GM19455 (cell line): ENCODE measurements around the gene FIG4.
"Not testable (repeated sequence)": the region's sequence is repeated elsewhere in the genome, so short reads cannot be mapped to it uniquely, and the experiment has no call there.

Experiments
- ATAC-seq: cut with Tn5 transposase; IDR thresholded peaks from one replicate; pipeline ENCODE4 v1.9.1; 2021; ENCODE audit not compliant: unreplicated experiment

FIG4 gene

GRCh38 chr6:109701774-109702173 lies 10.7 kb downstream of the FIG4 start:
- ATAC-seq: no peak

DNA sequence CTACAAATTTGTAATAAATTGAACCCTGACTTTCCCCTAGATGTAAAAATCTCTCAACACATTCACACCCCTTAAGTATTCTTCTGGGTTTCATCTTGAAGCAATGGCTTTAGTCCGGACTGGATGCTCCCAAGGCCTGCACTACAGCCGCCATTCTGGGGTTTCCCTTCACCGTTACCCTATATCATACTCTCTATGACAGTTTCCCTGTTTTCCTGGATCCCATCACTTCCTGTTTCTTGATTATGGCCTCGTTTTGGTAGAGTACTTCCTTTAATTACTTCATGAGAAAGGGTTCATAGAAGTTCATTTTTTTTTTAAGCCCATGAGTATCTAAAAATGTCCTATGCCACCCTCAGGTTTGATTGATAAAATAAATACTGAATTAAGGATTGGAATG lies 11.7 kb downstream of the FIG4 start:
- ATAC-seq: no peak

GRCh38 chr6:109705258-109705657 lies 14.2 kb downstream of the FIG4 start:
- peak; percentile 90 for ATAC-seq

- no peak for ATAC-seq
These were observed 15.4 kb downstream of the FIG4 start for GRCh38 chr6:109706513-109706912.

GRCh38 chr6:109708099-109708498 lies 17.0 kb downstream of the FIG4 start:
- ATAC-seq: not testable (repeated sequence)

- ATAC-seq: no peak
These were observed 22.0 kb downstream of the FIG4 start for GRCh38 chr6:109713097-109713496.

DNA sequence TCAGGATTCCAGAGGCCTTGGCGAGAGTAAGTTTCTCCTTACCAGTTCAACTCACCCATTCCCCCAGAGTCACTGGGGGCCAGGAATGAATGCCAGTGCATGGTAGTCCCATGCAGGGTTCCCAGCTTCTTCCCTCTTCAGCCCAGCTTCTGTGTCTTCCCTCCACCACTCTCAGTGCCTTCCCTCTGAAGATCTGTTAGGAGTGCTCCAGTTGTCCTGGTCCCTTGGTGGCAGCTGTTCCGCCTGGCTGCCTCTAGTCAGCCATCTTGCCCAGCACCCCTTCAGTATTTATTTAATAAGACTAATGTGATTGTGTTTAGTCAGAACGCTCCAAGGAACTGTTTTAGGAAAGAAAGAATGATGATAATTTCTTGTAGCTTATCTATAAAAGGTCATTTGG lies 23.1 kb downstream of the FIG4 start:
- ATAC-seq: no peak

DNA sequence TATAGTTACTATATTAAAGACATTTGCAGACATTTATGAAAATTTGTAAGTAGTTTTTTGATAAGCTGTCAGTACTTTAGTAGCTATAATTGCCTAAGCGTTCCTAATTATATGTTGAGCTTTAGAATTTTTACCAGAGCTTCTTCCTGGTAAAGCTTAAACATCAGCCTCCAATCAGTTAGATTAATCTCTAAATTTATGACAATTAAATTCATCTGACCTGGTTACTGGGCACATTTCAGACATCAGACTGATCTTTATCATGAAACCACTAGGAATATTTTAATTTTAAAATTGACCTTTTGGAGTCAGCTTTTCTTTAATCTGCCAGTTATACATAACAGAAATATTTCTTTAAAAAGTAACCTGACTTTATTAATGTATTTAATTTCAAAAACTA lies 23.5 kb downstream of the FIG4 start:
- ATAC-seq: no peak

DNA sequence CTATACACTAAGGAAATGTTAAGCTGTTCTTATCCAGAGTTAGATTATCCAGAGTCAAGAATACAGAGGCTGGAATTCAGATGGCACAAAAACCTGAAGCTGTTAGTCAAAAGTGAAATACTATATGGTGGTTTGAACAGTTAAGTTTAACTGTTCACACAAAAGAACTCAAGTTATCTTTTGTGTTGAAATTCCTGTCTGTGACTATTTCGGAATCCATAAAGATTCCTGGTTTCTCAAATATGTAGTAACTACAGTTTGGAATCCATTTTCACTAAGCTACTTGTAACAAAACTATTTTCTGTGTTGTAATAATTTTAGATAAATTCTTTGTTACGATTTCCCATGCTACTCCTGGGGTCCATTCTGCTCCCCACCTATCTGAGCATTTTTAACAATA lies 24.5 kb downstream of the FIG4 start:
- ATAC-seq: no peak

DNA sequence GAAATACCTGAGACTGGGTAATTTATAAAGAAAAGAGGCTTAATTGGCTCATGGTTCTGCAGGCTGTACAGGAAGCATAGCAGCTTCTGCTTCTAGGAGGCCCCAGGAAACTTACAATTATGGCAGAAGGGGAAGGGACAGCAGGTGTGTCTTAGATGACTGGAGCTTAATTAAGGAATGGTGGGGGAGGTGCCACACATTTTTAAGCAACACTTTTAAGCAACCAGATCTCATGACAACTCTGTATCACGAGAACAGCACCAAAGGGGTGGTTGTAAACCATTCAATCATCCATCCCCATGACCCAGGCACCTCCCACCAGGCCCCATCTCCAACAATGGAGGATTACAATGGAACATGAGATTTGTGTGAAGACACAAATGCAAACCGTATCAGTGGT lies 26.9 kb downstream of the FIG4 start:
- no peak for ATAC-seq

GRCh38 chr6:109718991-109719390 lies 27.9 kb downstream of the FIG4 start:
- no peak for ATAC-seq

DNA sequence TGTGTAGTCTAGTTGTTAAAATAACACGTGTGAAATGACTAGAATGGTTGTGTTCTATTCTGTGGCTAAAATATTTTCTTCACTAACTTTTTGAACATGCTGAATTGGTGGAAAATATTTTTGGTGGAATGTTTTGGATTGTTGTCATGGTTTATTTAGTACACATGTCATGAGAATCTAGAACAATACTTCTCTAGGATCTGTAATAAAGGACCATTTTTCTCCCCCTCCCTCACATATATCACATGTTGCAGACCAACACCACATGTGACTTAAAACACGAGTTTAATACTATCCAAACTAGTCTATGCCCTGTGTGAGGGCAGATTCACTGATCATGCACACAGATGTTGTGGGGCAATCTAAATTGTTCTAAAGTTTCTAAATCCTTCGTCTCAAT lies 29.2 kb downstream of the FIG4 start:
- no peak for ATAC-seq

DNA sequence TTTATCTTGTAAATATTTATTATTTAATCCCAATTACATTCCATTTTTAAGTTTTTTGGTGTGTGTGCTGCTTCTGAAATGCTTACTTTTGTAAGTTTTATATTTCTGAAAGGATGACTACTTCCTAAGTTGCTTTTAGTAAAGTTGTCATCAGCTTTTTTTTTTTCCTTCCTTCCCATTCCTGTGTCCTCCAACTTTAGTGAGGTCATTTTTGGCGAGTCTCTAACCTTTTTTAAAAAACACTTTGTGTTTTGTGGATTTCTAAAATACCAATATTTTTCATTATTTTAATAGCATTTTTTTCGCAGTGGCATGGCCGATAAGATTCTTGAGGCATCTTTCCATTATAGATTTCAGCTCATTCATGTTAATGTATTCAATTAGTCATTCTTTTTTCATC lies 30.9 kb downstream of the FIG4 start:
- ATAC-seq: no peak

- ATAC-seq: no peak
These were observed 31.6 kb downstream of the FIG4 start for GRCh38 chr6:109722564-109723254.

DNA sequence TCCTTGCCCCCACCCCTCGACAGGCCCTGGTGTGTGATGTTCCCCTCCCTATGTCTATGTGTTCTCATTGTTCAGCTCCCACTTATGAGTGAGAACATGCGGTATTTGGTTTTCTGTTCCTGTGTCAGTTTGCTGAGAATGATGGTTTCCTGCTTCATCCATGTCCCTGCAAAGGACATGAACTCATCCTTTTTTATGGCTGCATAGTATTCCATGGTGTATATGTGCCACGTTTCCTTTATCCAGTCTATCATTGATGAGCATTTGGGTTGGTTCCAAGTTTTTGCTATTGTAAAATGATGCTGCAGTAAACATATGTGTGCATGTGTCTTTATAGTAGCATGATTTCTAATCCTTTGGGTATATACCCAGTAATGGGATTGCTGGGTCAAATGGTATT lies 34.2 kb downstream of the FIG4 start:
- not testable (repeated sequence) for ATAC-seq

DNA sequence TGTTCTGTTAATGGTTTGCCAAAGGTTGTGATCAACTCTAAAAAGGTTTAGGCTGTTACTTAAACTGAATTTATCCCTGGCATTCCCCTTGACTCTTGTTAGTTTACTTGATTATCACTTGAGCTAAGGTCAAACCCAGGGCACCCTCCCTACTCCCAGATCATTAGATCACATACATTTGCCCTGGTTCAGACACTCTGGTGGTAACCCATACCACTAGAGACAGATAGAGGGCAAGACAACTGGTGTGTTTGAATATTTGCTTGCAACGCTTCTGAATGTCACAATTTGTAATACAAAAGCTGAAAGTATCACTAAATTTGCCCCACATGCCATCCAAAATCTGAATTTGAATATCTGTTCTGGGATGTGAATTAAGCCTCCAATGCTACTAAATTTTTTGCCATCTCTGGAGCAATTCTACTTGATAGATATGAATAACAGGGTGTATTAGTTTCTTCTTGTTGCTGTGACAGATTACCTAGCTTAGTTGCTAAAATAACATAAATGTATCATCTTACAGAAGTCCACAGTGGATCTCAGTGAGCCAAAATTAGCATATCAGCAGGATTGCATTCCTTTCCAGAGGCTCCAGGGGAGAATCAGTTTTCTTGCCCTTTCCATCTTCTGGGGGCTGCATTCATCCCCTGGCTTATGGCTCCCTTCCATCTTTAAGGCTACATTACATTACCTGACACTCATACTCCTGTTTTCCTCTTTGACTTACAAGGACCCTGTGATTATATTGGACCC lies 45.4 kb downstream of the FIG4 start:
- no peak for ATAC-seq

DNA sequence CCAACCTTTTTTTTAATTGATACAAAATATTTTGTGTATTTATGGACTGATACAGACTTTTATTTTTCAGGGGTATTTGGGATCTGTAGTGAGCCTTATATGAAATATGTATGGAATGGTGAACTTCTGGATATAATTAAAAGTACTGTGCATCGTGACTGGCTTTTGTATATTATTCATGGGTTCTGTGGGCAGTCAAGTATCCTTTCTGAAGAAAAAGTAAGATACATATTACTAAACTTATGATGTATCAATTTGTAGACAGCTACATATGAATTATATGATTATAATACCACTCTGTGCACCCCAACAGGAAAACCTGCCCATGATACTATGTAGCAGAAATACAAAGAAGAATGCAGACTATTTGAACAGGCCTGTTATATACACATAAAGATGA lies 47.2 kb downstream of the FIG4 start:
- ATAC-seq: no peak

- no peak for ATAC-seq
These were observed 47.6 kb downstream of the FIG4 start for GRCh38 chr6:109738667-109739066.

GRCh38 chr6:109739686-109740085 lies 48.6 kb downstream of the FIG4 start:
- ATAC-seq: no peak

DNA sequence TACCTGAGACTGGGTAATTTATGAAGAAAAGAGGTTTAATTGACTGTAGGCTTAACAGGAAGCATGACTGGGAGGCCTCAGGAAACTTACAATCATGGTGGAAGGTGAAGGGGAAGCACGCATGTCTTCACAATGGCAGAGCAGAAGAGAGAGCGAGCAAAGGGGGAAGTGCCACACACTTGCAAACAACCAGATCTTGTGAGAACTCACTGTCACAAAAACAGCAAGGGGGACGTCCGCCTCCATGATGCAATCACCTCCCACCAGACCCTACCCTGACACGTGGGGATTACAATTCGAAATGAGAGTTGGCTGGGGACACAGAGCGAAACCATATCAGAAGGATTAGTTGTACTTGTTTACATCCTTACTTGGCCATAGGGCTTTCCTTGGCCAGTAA lies 49.7 kb downstream of the FIG4 start:
- ATAC-seq: no peak

GRCh38 chr6:109743739-109744138 lies 52.6 kb downstream of the FIG4 start:
- no peak for ATAC-seq

DNA sequence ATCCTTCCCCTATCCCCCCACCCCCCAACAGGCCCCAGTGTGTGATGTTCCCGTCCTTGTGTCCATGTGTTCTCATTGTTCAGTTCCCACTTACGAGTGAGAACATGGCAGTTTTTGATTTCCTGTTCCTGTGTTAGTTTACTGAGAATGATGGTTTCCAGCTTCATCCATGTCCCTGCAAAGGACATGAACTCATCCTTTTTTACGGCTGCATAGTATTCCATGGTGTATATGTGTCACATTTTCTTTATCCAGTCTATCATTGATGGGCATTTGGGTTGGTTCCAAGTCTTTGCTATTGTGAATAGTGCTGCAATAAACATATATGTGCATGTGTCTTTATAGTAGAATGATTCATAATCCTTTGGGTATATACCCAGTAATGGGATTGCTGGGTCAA lies 53.7 kb downstream of the FIG4 start:
- not testable (repeated sequence) for ATAC-seq

DNA sequence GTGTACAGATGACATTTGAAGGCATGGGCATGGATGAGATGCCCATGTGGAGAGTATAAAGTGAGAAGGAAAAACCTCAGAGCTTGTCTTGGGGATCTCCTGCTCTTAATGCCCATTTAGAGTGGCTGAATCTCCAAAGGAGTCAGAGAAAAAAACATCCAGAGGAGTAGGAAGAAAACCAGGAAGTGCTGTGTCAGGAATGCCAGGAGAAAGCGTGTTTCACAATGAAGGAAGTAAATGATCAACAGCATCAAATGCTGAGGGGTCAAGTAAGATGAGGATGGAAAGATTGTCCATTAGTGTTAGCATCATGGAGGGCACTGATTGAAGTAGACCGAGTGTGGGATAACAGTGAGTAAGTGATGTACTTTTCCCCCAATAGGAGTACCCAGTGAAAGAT lies 56.1 kb downstream of the FIG4 start:
- ATAC-seq: no peak
